HFFc6 (cell line): ENCODE measurements around the gene FARP1. TPM values are rescaled to one million over a fixed set of nuclear protein-coding genes. Genes with fewer than 3 reads are reported as not detected.
A peak's percentile ranks its signal among the peaks of the same experiment; 100 is the strongest.

Experiments
- DNase-seq: peaks from one replicate; pipeline ENCODE4 v3.0.0-alpha.2; 2018
- H3K27ac Mint-ChIP-seq: 2 replicates; pipeline ENCODE4 v1.8.0; 2020; ENCODE audit warnings: mild to moderate bottlenecking, mixed read lengths
- H3K27me3 Mint-ChIP-seq: 2 replicates; pipeline ENCODE4 v1.8.0; 2021; ENCODE audit warnings: mild to moderate bottlenecking, moderate library complexity, mixed read lengths; ENCODE audit not compliant: insufficient read depth
- H3K36me3 Mint-ChIP-seq: 2 replicates; pipeline ENCODE4 v1.8.0; 2021; ENCODE audit warnings: low read depth, mixed read lengths
- H3K4me1 Mint-ChIP-seq: 2 replicates; pipeline ENCODE4 v1.8.0; 2020; ENCODE audit warnings: low read depth, mixed read lengths
- H3K4me3 Mint-ChIP-seq: 2 replicates; pipeline ENCODE4 v1.8.0; 2020; ENCODE audit warnings: mild to moderate bottlenecking, moderate library complexity, mixed read lengths
- H3K9me3 Mint-ChIP-seq: 2 replicates; pipeline ENCODE4 v1.8.0; 2020; ENCODE audit warnings: mild to moderate bottlenecking, mixed read lengths
- CTCF ChIP-seq: fragments of 200-600 bp; sonication (generic); IDR thresholded peaks from 2 replicates; pipeline ENCODE4 v1.5.0; 2021; ENCODE audit warnings: antibody characterized with exemption, mild to moderate bottlenecking
- long read RNA-seq: library from polyadenylated mRNA; unstranded; transcript quantifications from one replicate; pipeline ENCODE4 v2.0.0, GENCODE V29; 2019
- total RNA-seq, 6 experiments: library from RNA; stranded (reverse); fragmentation: NEBNext Ultra II Directional; extraction: Animal tissue kit (Norgen Biotek cat#: 25700); gene quantifications; 2 replicates in 1 of 6; 3 replicates in 5 of 6; pipeline ENCODE4 v1.2.3, GENCODE V29; 2021

Gene FARP1
- 100 to 1,000 TPM; 140 to 181 (median 150) TPM for total RNA-seq
- long read RNA-seq, full-length matches to known transcripts: 16 of 55 reads
- long read RNA-seq, partial matches to known transcripts: 22 of 55 reads
- long read RNA-seq, other reads (novel, unspliced or antisense): 17 of 55 reads

GRCh38 chr13:98142380-98143156 is at the start of gene FARP1:
TSS of gene FARP1 (plus strand) at chr13:98143094. CDS start at chr13:98213243, 70,149 bp downstream.
- Mint-ChIP-seq H3K4me3 (peak within 1 kb of the TSS; percentile 98), H3K27ac (peak within 1 kb of the TSS; percentile 88), H3K36me3 (peaks cover 8% of the 10 kb centered on the region), H3K27me3 (no peaks in the 10 kb centered on the region; the same call in 1 of the 2 replicates), H3K4me1 (peaks cover 32% of the 10 kb centered on the region), H3K9me3 (no peaks in the 10 kb centered on the region)
- peak; percentile 37 for TF ChIP-seq CTCF
- DNase-seq: peak; percentile 41

- no peak overlapping the region for H3K27ac Mint-ChIP-seq
- TF ChIP-seq CTCF: no peak
- no peak for DNase-seq
Observed at GRCh38 chr13:98094678-98095266, 48.1 kb upstream of the FARP1 start.

GRCh38 chr13:98096059-98096458 is 46.8 kb upstream of the FARP1 start:
- H3K27ac Mint-ChIP-seq: peak overlapping the region; percentile 51
- peaks cover 48% of the 10 kb centered on the region for H3K4me1 Mint-ChIP-seq
- H3K9me3 Mint-ChIP-seq: peaks cover 5% of the 10 kb centered on the region
- peaks cover 6% of the 10 kb centered on the region for H3K36me3 Mint-ChIP-seq
- DNase-seq: no peak
- H3K27me3 Mint-ChIP-seq: no peaks in the 10 kb centered on the region
- TF ChIP-seq CTCF: no peak
- H3K4me3 Mint-ChIP-seq: no peak overlapping the region

More at GRCh38 chr13:98094678-98095266, 48.1 kb upstream of the FARP1 start:
- H3K36me3 Mint-ChIP-seq: peaks cover 18% of the 10 kb centered on the region
- no peak overlapping the region for H3K4me3 Mint-ChIP-seq
- H3K27me3 Mint-ChIP-seq: no peaks in the 10 kb centered on the region
- peaks cover 56% of the 10 kb centered on the region for H3K4me1 Mint-ChIP-seq
- H3K9me3 Mint-ChIP-seq: peaks cover 15% of the 10 kb centered on the region

- peak overlapping the region; percentile 84; the same call in 1 of the 2 replicates for H3K27ac Mint-ChIP-seq
- peaks cover 4% of the 10 kb centered on the region for H3K36me3 Mint-ChIP-seq
Observed at GRCh38 chr13:98097749-98098148, 45.1 kb upstream of the FARP1 start.

More at GRCh38 chr13:98097749-98098148, 45.1 kb upstream of the FARP1 start:
- no peak for TF ChIP-seq CTCF
- Mint-ChIP-seq H3K4me3 (no peak overlapping the region), H3K27me3 (no peaks in the 10 kb centered on the region), H3K9me3 (peaks cover 5% of the 10 kb centered on the region; the same call in 1 of the 2 replicates), H3K4me1 (peaks cover 48% of the 10 kb centered on the region)
- DNase-seq: no peak
